Spinal cord (tissue), 10 donors: ENCODE data around the gene EIF3CL. TPM values are rescaled to one million over a fixed set of nuclear protein-coding genes. Genes with fewer than 3 reads are reported as not detected.
A peak's percentile ranks its signal among the peaks of the same experiment; 100 is the strongest.
"Not testable (repeated sequence)": the region's sequence is repeated elsewhere in the genome, so short reads cannot be mapped to it uniquely, and the experiment has no call there.

Source experiments
- DNase-seq, 6 donors: peaks; one replicate each; pipeline versions ENCODE4 v3.0.0 to v3.0.0-alpha.2; 2013 to 2015; ENCODE audit warnings: low spot score in 6 of 6, low read depth in 4 of 6
- H3K27ac ChIP-seq: one replicate; pipeline ENCODE4 v1.5.1; 2013; ENCODE audit warnings: low read depth, low read length, control low read depth
- H3K27me3 ChIP-seq: one replicate; pipeline ENCODE4 v1.6.1; 2013; ENCODE audit warnings: low read length; ENCODE audit not compliant: control insufficient read depth, insufficient read depth
- H3K36me3 ChIP-seq: one replicate; pipeline ENCODE4 v1.6.1; 2013; ENCODE audit warnings: low read length; ENCODE audit not compliant: control insufficient read depth, insufficient read depth
- H3K4me1 ChIP-seq: one replicate; pipeline ENCODE4 v1.6.1; 2013; ENCODE audit warnings: low read length; ENCODE audit not compliant: control insufficient read depth, insufficient read depth
- H3K4me3 ChIP-seq: one replicate; pipeline ENCODE4 v1.5.1; 2013; ENCODE audit warnings: low read depth, low read length, control low read depth
- H3K9me3 ChIP-seq: one replicate; pipeline ENCODE4 v1.6.1; 2013; ENCODE audit warnings: low read length; ENCODE audit not compliant: control insufficient read depth, insufficient read depth
- WGBS: methylation state at CpG from one replicate; pipeline ENCODE4 v1.1.5; 2013; ENCODE audit warnings: missing lambda C conversion rate; ENCODE audit not compliant: insufficient coverage; 5-methylcytosine and 5-hydroxymethylcytosine counted together
- polyA plus RNA-seq, 2 donors: library from polyadenylated mRNA; unstranded; fragments of 120-200 nt; gene quantifications; one replicate each; pipeline ENCODE4 v1.2.1, GENCODE V29; 2013; ENCODE audit not compliant: insufficient read length in 2 of 2
- total RNA-seq, 2 donors: library from RNA; depleted of rRNA in 1 of 2; stranded (reverse); fragments of 120-200 nt in 1 of 2; fragments of >200 nt in 1 of 2; gene quantifications; one replicate each; pipeline versions ENCODE4 v1.2.3 to v1.2.4, GENCODE V29; 2013 to 2014
- donor health status: healthy.

The EIF3CL gene
- total and polyA plus RNA-seq, 4 donors = 72.7 to 91.7 (median 79.4) TPM

DNA sequence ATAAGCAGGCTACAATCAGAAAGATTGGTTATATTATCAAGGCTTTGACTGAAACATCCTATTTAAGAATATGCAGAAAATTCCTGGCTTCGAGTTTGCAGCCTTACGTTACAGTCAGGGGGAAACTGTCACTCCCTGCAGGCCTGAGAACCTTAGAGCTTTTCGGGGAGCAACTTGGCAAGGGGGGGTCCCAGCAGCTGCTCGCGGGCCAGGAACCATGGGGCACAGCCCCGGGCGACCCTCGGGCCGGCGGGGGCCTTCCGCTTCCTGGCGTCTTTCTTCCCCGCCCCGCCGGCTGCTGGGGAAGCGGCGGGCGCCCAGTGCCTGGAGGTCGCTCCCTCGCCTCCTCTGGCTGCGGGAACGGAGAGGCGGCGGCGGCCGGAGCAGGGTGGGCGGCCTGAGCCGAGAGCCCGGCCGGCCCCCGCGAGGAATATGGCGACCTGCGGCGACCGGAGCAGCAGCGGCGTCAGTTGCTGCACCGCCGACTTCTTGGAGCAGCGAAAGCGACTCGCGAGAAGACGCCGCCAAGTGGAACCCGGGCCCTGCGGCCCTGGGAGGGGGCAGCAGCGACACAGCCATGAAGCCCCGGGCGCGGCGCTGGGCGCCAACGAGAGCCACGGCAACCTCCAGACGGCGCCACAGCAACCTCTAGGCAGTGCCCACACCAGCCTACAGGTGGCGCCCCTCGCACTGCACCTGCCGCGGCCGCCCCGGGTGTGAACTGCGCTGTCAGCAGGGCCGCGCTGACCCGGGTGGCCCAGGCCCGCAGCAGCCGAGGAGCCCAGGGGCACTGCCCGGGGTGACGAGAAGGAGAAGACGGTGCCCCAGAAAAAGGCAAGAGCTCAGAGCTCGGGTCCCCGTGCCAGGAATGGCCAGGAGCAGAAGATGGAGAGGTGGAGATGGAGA is 39.1 kb downstream of the EIF3CL start:
- 4% methylated on average over 9 of the region's 75 CpGs for WGBS
- H3K27me3 ChIP-seq, H3K4me3 ChIP-seq, H3K27ac ChIP-seq, H3K9me3 ChIP-seq, DNase-seq, H3K36me3 ChIP-seq, H3K4me1 ChIP-seq: not testable (repeated sequence)

DNA sequence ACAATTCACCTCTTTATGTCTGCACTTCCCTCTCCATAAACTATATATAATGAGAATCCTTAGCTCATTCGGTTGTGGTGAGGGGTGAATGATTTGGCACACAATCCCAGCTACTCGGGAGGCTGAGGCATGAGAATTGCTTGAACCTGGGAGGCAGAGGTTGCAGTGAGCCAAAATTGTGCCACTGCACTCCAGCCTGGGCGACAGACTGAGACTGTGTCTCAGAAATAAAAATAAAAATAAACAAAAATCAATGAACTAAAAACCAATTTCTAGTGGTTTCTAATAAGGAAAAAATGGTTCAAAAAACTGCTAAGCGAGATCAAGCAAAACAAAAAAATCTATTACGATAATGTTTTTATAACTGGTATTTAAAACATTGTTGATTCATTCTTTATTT is 40.2 kb downstream of the EIF3CL start, which contains the start of gene NPIPB6:
Gene NPIPB6, minus strand, starts transcription at position 101 of the 400 bp plus-strand sequence. CDS start 686 bp downstream, outside the sequence.
- not testable (repeated sequence) for H3K4me1 ChIP-seq, H3K9me3 ChIP-seq, H3K4me3 ChIP-seq, DNase-seq, H3K27ac ChIP-seq, H3K27me3 ChIP-seq, H3K36me3 ChIP-seq
- WGBS = no CpG with 5 or more reads among the region's 5 CpGs

DNA sequence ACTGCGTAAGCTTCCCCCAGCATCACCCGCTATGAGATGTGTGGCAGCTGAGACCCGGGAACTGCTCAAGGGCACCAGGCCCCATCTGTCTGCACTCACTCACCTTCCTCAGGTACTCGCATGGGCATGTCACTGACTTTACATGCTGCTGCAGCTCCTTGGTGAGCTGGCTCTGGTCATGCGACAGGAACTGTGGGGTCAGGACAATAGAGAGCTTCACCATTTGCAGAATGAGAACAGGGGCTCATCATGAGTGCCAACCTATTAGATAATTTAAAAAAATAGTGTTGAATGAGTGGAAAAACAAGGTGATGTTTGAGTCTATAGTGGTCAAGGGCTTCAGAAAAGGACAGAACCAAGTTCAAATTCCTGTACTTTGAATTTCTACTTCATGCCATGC is 41.0 kb downstream of the EIF3CL start:
- not testable (repeated sequence) for DNase-seq

DNA sequence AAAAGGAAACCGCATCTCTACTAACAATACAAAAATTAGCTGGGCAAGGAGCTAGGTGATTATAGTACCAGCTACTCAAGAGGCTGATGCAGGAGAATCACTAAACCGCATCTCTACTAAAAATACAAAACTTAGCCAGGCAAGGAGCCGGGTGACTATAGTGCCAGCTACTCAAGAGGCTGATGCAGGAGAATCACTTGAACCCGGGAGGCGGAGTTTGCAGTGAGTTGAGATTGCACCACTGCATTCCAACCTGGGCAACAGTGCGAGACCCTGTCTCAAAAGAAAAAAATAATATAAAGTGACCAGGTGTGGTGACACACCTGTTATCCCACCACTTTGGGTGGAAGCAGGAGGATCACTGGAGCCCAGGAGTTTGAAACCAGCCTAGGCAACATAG is 65.4 kb downstream of the EIF3CL start:
- not testable (repeated sequence) for H3K27ac ChIP-seq, H3K4me1 ChIP-seq, DNase-seq, H3K4me3 ChIP-seq, H3K9me3 ChIP-seq, H3K27me3 ChIP-seq, H3K36me3 ChIP-seq
- no CpG with 5 or more reads among the region's 6 CpGs for WGBS

More for the DNA sequence above, 41.0 kb downstream of the EIF3CL start:
- WGBS = no CpG with 5 or more reads among the region's 5 CpGs
- not testable (repeated sequence) for H3K4me1 ChIP-seq, H3K27me3 ChIP-seq, H3K9me3 ChIP-seq, H3K27ac ChIP-seq, H3K36me3 ChIP-seq, H3K4me3 ChIP-seq

DNA sequence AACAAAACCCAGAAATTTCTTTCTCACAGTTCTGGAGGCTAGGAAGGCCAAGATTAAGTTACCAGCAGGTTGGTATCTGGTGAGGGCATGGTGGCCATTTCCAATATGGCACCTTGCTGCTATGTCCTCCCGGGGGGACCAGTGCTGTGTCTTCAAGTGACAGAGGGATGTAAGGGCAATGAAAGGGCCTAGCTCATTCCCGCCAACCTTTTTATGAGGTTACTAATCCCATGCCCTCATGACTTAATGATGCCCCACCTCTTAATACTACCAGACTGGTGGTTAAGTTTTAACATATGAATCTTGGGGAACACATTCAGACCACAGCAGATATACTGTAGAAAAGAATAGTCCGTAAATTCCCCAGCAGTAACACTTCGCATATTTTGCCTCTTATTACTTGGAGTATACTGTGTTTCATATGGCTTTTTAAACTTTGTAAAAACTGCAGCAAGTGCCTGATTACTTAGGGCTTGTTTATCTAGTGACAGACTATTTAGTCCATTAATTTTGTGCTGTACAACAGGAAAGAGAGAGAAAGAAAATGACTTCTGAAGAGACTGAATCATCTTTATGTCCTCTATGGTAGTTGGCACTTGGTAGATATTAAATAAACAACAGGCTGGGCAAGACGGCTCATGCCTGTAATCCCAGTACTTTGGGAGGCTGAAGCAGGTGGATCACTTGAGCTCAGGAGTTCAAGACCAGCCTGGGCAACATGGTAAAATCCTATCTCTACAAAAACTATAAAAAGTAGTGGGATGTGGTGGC is 66.5 kb downstream of the EIF3CL start:
- H3K27ac ChIP-seq, DNase-seq, H3K36me3 ChIP-seq, H3K4me3 ChIP-seq, H3K4me1 ChIP-seq, H3K27me3 ChIP-seq, H3K9me3 ChIP-seq: not testable (repeated sequence)
- WGBS = no CpG with 5 or more reads among the region's 5 CpGs

DNA sequence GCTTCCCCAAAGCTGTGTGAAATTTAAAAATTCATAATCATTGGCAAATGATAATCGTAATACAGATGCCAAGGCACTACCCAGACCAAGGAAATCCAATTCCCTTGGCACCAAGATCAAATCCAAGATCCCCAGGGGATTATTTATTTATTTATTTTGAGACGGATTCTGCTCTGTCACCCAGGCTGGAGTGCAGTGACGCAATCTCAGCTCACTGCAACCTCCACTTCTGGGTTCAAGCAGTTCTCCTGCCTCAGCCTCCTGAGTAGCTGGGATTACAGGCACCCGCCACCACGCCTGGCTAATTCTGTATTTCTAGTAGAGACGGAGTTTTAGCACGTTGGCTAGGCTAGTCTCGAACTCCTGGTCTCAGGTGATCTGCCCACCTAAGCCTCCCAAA is 68.0 kb downstream of the EIF3CL start:
- H3K4me1 ChIP-seq, H3K9me3 ChIP-seq, H3K27ac ChIP-seq, H3K36me3 ChIP-seq, H3K27me3 ChIP-seq, DNase-seq, H3K4me3 ChIP-seq: not testable (repeated sequence)
- no CpG with 5 or more reads among the region's 8 CpGs for WGBS

DNA sequence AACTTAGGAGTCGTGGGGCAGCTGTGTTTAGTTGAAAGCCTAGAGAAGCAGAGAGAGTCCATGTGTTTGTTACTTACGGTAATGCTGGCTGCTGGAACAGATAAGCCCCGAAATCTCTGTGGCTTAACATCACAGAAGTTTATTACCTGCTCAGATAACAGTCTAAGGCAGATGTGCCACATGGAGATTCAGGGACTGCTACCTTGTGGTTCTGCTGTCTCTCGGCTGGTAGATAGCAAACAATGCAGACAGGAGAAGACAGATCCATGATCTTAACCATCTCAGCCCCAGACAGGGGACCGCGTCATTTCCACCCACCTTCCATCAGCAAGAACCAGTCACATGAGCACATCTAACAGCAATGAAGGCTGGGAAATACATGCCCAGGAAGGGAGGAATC is 71.0 kb downstream of the EIF3CL start:
- no CpG with 5 or more reads among the region's 6 CpGs for WGBS
- H3K4me1 ChIP-seq, H3K27me3 ChIP-seq, H3K36me3 ChIP-seq, H3K9me3 ChIP-seq, DNase-seq, H3K4me3 ChIP-seq, H3K27ac ChIP-seq: not testable (repeated sequence)

DNA sequence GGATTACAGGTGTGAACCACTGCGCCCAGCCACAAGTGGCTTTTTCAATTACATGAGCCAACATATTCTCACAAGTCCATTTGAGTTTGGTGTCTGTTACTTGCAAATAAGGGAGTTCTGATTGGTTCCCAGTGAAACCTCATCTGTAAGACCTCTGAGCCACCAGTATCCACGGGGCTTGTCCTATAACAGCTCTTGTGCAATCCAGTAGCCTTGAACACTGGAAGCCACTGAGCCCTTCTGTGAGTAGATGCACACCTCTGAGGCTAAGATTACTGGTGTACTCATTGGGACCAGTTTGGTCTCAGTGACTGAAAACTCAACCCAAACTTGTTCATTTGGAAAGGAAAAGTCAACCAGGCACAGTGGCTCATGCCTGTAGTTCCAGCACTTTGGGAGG is 72.7 kb downstream of the EIF3CL start:
- H3K4me1 ChIP-seq, H3K4me3 ChIP-seq, H3K27me3 ChIP-seq, DNase-seq, H3K27ac ChIP-seq, H3K36me3 ChIP-seq, H3K9me3 ChIP-seq: not testable (repeated sequence)
- WGBS = no CpG with 5 or more reads among the region's 2 CpGs

DNA sequence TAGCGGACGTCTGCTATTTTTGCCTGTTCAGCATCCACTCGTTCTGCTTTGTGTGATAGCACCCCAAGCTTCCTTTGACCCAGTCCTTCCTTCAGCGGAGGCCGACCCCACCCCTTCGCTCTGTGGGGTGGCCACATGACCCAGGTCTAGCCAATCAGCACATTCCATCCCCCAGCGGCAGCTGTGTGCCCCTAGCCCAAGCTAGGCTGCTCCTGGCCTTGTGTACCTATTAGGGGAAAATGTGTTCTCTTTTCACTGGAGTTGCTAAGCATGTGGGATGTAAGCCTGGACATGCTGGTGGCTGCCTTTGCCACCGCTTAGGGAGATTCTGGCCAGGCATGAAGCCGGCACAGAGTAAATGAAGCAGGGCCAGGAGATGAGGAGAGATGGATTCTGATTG is 73.4 kb downstream of the EIF3CL start:
- H3K27me3 ChIP-seq, H3K36me3 ChIP-seq, H3K27ac ChIP-seq, H3K4me3 ChIP-seq, H3K4me1 ChIP-seq, H3K9me3 ChIP-seq: not testable (repeated sequence)
- 10% methylated on average over 4 of the region's 9 CpGs for WGBS
- peak in 3 of 6 donors; percentile 37 to 93 (median 75) for DNase-seq
